T-cell (primary cell): Measurements from ENCODE around the gene RABGAP1L. TPM values are rescaled to one million over a fixed set of nuclear protein-coding genes. Genes with fewer than 3 reads are reported as not detected.
"Not testable (repeated sequence)": the region's sequence is repeated elsewhere in the genome, so short reads cannot be mapped to it uniquely, and the experiment has no call there.

Source experiments
- ATAC-seq, 4 experiments: fragments of 200-7000 bp in 3 of 4; fragments of 150-1000 bp in 1 of 4; cut with Tn5 transposase; replicated peaks in 1 of 4; 1 replicate in 3 of 4; 2 replicates in 1 of 4; pipeline ENCODE4 v1.10.0; 2021; ENCODE audit warnings: moderate library complexity in 3 of 4, mild to moderate bottlenecking in 2 of 4, moderate number of reproducible peaks in 1 of 4
- CTCF ChIA-PET, 2 donors: fragments of 300-600 bp; sonication (Branson Sonifier 250); formaldehyde crosslinking; loops; one replicate each; lab custom pipeline; 2022; ENCODE audit warnings: antibody characterized with exemption in 2 of 2; lab: Charles Lee
- POLR2A ChIA-PET, 2 donors: fragments of 300-600 bp; sonication (Branson Sonifier 250); formaldehyde crosslinking; loops; one replicate each; lab custom pipeline; 2022; ENCODE audit warnings: antibody characterized with exemption in 2 of 2; lab: Charles Lee
- DNase-seq, 35 experiments: peaks; one replicate each; pipeline versions ENCODE4 v3.0.0 to v3.0.0-alpha.2; 2013 to 2023
- H3K27ac ChIP-seq: one replicate; pipeline ENCODE4 v1.5.1; 2013; ENCODE audit warnings: low read length
- H3K27me3 ChIP-seq, 2 experiments: replicated peaks in 1 of 2; 1 replicate in 1 of 2; 2 replicates in 1 of 2; pipeline versions ENCODE4 v1.6.1 to v1.7.0; 2013; ENCODE audit warnings: low read length in 1 of 2, mixed read lengths in 1 of 2; ENCODE audit not compliant: control insufficient read depth in 2 of 2, insufficient read depth in 2 of 2; ENCODE audit errors: extremely low read depth in 1 of 2
- H3K36me3 ChIP-seq, 2 donors: 1 replicate in 1 of 2; 2 replicates in 1 of 2; pipeline versions ENCODE4 v1.6.1 to v1.7.0; 2013; ENCODE audit warnings: low read length in 1 of 2; ENCODE audit not compliant: control insufficient read depth in 2 of 2, insufficient read depth in 1 of 2; ENCODE audit errors: extremely low read depth in 1 of 2
- H3K4me1 ChIP-seq, 2 experiments: 1 replicate in 1 of 2; 2 replicates in 1 of 2; pipeline versions ENCODE4 v1.6.1 to v1.7.0; 2013; ENCODE audit warnings: low read length in 2 of 2, mixed read lengths in 1 of 2; ENCODE audit not compliant: insufficient read depth in 2 of 2, control insufficient read depth in 1 of 2; ENCODE audit errors: extremely low read depth in 1 of 2
- H3K4me3 ChIP-seq, 2 donors: 1 replicate in 1 of 2; 2 replicates in 1 of 2; pipeline versions ENCODE4 v1.5.1 to v1.7.0; 2013; ENCODE audit warnings: mild to moderate bottlenecking in 2 of 2, low read length in 1 of 2, moderate library complexity in 1 of 2; ENCODE audit not compliant: control insufficient read depth in 1 of 2; ENCODE audit errors: extremely low read depth in 1 of 2
- H3K9me3 ChIP-seq: 2 replicates; pipeline ENCODE4 v1.7.0; 2013
- H3K27ac Mint-ChIP-seq, 2 donors: one replicate each; pipeline ENCODE4 v1.8.0; 2020 to 2021; ENCODE audit warnings: mild to moderate bottlenecking in 2 of 2, mixed read lengths in 2 of 2
- H3K27me3 Mint-ChIP-seq, 2 donors: one replicate each; pipeline ENCODE4 v1.8.0; 2021 to 2022; ENCODE audit warnings: mixed read lengths in 2 of 2
- H3K36me3 Mint-ChIP-seq: one replicate; pipeline ENCODE4 v1.8.0; 2021; ENCODE audit warnings: mixed read lengths
- H3K4me1 Mint-ChIP-seq, 3 donors: one replicate each; pipeline ENCODE4 v1.8.0; 2020 to 2022; ENCODE audit warnings: mixed read lengths in 3 of 3, mild to moderate bottlenecking in 1 of 3
- H3K4me3 Mint-ChIP-seq, 3 donors: one replicate each; pipeline ENCODE4 v1.8.0; 2020 to 2022; ENCODE audit warnings: mild to moderate bottlenecking in 3 of 3, mixed read lengths in 3 of 3, moderate library complexity in 3 of 3
- H3K9me3 Mint-ChIP-seq, 3 donors: one replicate each; pipeline ENCODE4 v1.8.0; 2020 to 2022; ENCODE audit warnings: mixed read lengths in 3 of 3
- WGBS: methylation state at CpG from one replicate; pipeline ENCODE4 v1.1.5; 2013; ENCODE audit warnings: missing lambda C conversion rate; ENCODE audit not compliant: insufficient coverage; 5-methylcytosine and 5-hydroxymethylcytosine counted together
- total RNA-seq, 35 experiments: library from RNA in 6 of 35; stranded (reverse) in 6 of 35; fragments of 120-200 nt in 1 of 35; gene quantifications; one replicate each; pipeline versions ENCODE4 v1.2.1 to v1.2.4 and lab custom pipeline; 2013 to 2026

The RABGAP1L gene
- total RNA-seq, 5 donors from 2014 or later (not counting 1 experiment from before 2014, with no cell fraction given), result 75.0 to 108 (median 82.3) TPM

- Mint-ChIP-seq H3K4me3 (no peak overlapping the region), H3K27me3 (no peaks in the 10 kb centered on the region), H3K4me1 (peaks cover 20 to 35% (median 31%) of the 10 kb centered on the region in 3 donors), H3K27ac (no peak overlapping the region), H3K9me3 (peaks cover 0 to 21% (median 13%) of the 10 kb centered on the region in 3 donors), H3K36me3 (peaks cover 53% of the 10 kb centered on the region)
- ATAC-seq (no peak), DNase-seq (no peak)
- Histone ChIP-seq H3K27me3 (no peaks in the 10 kb centered on the region), H3K36me3 (no peaks in the 10 kb centered on the region), H3K9me3 (peaks cover 2% of the 10 kb centered on the region), H3K4me3 (no peak overlapping the region), H3K27ac (no peak overlapping the region), H3K4me1 (no peaks in the 10 kb centered on the region)
- WGBS, result no CpG with 5 or more reads among the region's 3 CpGs
- POLR2A ChIA-PET, result no interaction called here
- CTCF ChIA-PET, result no interaction called here
These were observed 248.3 kb downstream of the RABGAP1L start for GRCh38 chr1:174407665-174408064.

GRCh38 chr1:174408146-174408545 lies 248.8 kb downstream of the RABGAP1L start:
- no peak overlapping the region for H3K27ac Mint-ChIP-seq
- DNase-seq (no peak), ATAC-seq (no peak)
- Histone ChIP-seq H3K27me3 (no peaks in the 10 kb centered on the region), H3K27ac (no peak overlapping the region), H3K4me1 (no peaks in the 10 kb centered on the region), H3K36me3 (no peaks in the 10 kb centered on the region), H3K4me3 (no peak overlapping the region), H3K9me3 (peaks cover 2% of the 10 kb centered on the region)
- ChIA-PET CTCF (no interaction called here), POLR2A (no interaction called here)
- H3K4me1 Mint-ChIP-seq, result peaks cover 24 to 38% (median 33%) of the 10 kb centered on the region in 3 donors
- no CpG with 5 or more reads among the region's 2 CpGs for WGBS
- no peaks in the 10 kb centered on the region for H3K27me3 Mint-ChIP-seq
- H3K9me3 Mint-ChIP-seq, result peaks cover 0 to 21% (median 13%) of the 10 kb centered on the region in 3 donors
- H3K4me3 Mint-ChIP-seq, result no peak overlapping the region
- H3K36me3 Mint-ChIP-seq, result peaks cover 50% of the 10 kb centered on the region

DNA sequence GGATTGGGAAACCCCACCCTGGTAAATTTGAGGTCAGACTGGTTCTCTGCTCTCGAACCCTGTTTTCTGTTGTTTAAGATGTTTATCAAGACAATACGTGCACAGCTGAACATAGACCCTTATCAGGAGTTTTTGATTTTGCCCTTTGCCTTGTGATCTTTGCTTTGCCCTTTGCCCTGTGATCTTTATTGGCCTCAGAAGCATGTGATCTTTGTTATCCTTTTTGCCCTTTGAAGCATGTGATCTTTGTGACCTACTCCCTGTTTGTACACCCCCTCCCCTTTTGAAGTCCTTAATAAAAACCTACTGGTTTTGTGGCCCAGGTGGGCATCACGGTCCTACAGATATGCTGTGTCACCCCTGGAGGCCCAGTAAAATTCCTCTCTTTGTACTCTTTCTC lies 250.5 kb downstream of the RABGAP1L start:
- H3K27ac ChIP-seq, H3K27me3 ChIP-seq, H3K4me1 ChIP-seq, POLR2A ChIA-PET, CTCF ChIA-PET, H3K9me3 ChIP-seq, H3K36me3 ChIP-seq, H3K4me3 Mint-ChIP-seq, DNase-seq, H3K27me3 Mint-ChIP-seq, H3K27ac Mint-ChIP-seq, H3K4me3 ChIP-seq, ATAC-seq: not testable (repeated sequence)
- WGBS, result no CpG with 5 or more reads among the region's 3 CpGs
- peaks cover 29 to 46% (median 44%) of the 10 kb centered on the region in 3 donors for H3K4me1 Mint-ChIP-seq
- H3K36me3 Mint-ChIP-seq, result peaks cover 44% of the 10 kb centered on the region
- H3K9me3 Mint-ChIP-seq, result peaks cover 0 to 21% (median 13%) of the 10 kb centered on the region in 3 donors

DNA sequence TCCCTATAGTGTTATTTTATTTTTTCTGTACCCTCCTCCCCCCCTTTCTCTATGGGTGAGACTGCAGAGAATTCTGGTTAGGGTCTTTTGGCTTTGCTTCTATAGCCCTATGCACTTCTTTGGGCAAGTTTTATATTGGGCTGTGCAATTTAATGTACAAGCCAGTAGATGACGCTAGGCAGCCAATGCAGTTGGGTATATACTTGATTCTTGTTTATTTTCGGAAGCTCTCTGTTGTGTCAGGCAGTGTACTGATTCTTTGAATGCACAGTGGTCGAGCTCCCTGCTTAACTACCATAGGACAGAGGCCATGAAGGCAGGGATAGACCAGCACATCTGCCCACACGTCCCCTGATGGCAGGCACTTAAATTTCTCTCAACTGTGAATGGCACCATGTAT lies 254.3 kb downstream of the RABGAP1L start:
- Mint-ChIP-seq H3K27me3 (no peaks in the 10 kb centered on the region), H3K36me3 (peaks cover 29% of the 10 kb centered on the region), H3K4me1 (peaks cover 29 to 48% (median 46%) of the 10 kb centered on the region in 3 donors), H3K27ac (no peak overlapping the region), H3K9me3 (peaks cover 0 to 19% (median 9%) of the 10 kb centered on the region in 3 donors), H3K4me3 (no peak overlapping the region)
- 95% methylated on average over 3 of the region's 4 CpGs for WGBS
- Histone ChIP-seq H3K36me3 (no peaks in the 10 kb centered on the region), H3K9me3 (peaks cover 2% of the 10 kb centered on the region), H3K27me3 (no peaks in the 10 kb centered on the region), H3K4me1 (no peaks in the 10 kb centered on the region), H3K27ac (no peak overlapping the region), H3K4me3 (no peak overlapping the region)
- ChIA-PET POLR2A (no interaction called here), CTCF (no interaction called here)
- ATAC-seq (no peak), DNase-seq (no peak)

GRCh38 chr1:174414203-174414602 lies 254.9 kb downstream of the RABGAP1L start:
- Histone ChIP-seq H3K4me3 (no peak overlapping the region), H3K9me3 (peaks cover 2% of the 10 kb centered on the region), H3K36me3 (no peaks in the 10 kb centered on the region), H3K27me3 (no peaks in the 10 kb centered on the region), H3K27ac (no peak overlapping the region), H3K4me1 (no peaks in the 10 kb centered on the region)
- Mint-ChIP-seq H3K4me3 (peak overlapping the region; percentile 29 to 60 (median 29)), H3K27ac (peak overlapping the region in 1 of 2 donors; percentile 50), H3K27me3 (no peaks in the 10 kb centered on the region), H3K9me3 (peaks cover 0 to 16% (median 9%) of the 10 kb centered on the region in 3 donors), H3K4me1 (peaks cover 29 to 50% (median 46%) of the 10 kb centered on the region in 3 donors), H3K36me3 (peaks cover 26% of the 10 kb centered on the region)
- CTCF ChIA-PET, result no interaction called here
- POLR2A ChIA-PET, result no interaction called here
- ATAC-seq (no peak), DNase-seq (no peak)
- WGBS, result no CpG with 5 or more reads among the region's 1 CpG

DNA sequence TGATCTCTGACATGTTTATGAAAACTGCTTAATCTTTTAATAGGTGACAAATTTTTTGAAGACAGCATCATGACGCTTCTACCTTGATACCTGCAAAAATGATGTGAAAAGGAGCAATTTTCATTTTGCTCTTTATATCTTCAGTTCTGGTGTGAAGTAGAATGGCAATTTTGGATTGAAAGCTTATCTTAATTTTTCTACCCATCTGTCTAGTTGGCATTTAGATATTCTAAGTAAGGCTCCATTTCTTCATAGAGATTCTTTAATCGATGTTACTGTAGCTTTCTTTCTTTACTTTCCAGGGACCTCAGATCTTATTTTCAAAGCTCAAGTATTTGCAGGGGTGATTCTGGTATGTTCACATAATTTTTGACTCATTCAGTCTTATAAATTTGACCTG lies 256.2 kb downstream of the RABGAP1L start:
- no peaks in the 10 kb centered on the region for H3K27me3 Mint-ChIP-seq
- no peak overlapping the region for H3K4me3 Mint-ChIP-seq
- H3K27ac Mint-ChIP-seq, result no peak overlapping the region
- ATAC-seq, result no peak
- Histone ChIP-seq H3K4me1 (no peaks in the 10 kb centered on the region), H3K27me3 (no peaks in the 10 kb centered on the region), H3K36me3 (no peaks in the 10 kb centered on the region), H3K9me3 (peaks cover 2% of the 10 kb centered on the region), H3K27ac (no peak overlapping the region), H3K4me3 (no peak overlapping the region)
- WGBS, result 100% methylated on average over 1 of the region's 2 CpGs
- peaks cover 17% of the 10 kb centered on the region for H3K36me3 Mint-ChIP-seq
- POLR2A ChIA-PET, result interaction anchor here in 1 of 2 donors (0.6 kb wide), 1 partner anchor 706 kb away, joined by 5 read pairs; no protein-coding TSS in a partner anchor
- CTCF ChIA-PET, result no interaction called here
- no peak for DNase-seq
- H3K4me1 Mint-ChIP-seq, result peaks cover 29 to 47% (median 38%) of the 10 kb centered on the region in 3 donors
- peaks cover 0 to 16% (median 5%) of the 10 kb centered on the region in 3 donors for H3K9me3 Mint-ChIP-seq
